GM21717 (cell line): ENCODE measurements around the gene SLC25A48.

Experiments
- ATAC-seq: cut with Tn5 transposase; IDR thresholded peaks from one replicate; pipeline ENCODE4 v1.9.1; 2021; ENCODE audit warnings: mild to moderate bottlenecking, moderate library complexity; ENCODE audit not compliant: unreplicated experiment

Gene SLC25A48

DNA sequence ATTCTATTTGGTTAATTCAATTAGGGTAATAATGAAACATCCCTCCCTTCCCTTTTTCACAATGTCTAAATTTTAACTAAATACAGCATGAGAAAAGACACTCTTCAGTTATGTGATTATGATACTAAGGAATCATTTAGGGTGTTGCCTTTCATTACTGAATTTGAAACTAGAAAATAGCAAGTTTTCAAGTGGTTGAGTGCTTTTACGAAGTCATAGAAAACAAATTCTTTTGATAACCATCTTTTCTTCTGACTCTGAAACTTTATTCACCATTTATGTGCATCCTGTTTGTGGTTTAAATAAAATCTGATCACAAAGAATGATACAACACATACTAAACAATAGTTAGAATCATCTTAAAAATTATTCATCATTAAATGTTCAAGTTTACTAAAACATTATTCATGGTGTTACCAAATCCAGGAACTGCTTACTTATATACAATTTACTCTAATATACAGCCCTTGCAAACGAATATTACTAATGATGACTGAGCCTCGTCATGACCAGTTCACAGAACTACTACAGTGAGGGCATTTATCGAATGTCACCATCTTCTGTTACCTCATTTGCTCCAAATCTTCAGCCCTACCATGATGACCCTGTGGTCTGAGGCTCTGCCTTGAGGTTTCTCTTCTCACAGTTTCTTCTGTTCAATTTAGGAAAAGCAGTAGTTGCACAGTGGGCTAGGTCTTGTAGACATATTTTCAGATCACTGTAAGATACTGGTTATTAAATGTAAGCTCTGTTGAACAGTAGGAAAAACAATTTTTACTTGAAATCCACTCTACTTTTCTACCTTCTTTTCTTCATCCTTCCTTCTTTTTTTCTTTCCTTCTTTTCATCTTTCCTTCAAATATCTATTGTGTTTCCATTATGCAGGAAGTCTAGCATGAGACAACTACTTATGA lies 79.5 kb downstream of the SLC25A48 start:
- ATAC-seq, result no peak

DNA sequence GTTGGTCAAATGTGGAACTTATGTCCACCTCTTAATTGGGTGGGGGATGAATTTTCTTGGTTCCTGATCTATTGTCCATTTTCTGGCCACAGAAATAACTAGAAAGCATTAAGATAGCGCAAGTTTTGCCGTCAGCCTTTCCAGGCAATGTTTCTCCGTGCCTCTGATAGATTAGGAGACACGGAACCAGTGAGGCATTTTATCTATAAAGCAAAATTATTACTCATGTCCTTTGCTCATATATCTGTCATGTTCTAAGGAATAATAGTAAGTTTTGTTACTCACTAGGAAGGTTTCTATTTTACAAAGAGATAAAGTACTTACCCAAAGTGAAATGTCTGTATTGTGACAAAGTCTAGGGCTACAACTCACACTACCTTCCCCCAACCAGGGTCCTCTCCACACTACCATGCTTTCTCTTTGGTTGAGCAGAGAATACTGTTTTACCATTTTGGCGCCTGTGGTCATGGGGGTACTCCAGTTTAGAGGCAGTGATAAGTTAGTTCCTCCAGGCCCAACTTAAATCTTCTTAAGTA lies 81.1 kb downstream of the SLC25A48 start:
- ATAC-seq, result no peak

DNA sequence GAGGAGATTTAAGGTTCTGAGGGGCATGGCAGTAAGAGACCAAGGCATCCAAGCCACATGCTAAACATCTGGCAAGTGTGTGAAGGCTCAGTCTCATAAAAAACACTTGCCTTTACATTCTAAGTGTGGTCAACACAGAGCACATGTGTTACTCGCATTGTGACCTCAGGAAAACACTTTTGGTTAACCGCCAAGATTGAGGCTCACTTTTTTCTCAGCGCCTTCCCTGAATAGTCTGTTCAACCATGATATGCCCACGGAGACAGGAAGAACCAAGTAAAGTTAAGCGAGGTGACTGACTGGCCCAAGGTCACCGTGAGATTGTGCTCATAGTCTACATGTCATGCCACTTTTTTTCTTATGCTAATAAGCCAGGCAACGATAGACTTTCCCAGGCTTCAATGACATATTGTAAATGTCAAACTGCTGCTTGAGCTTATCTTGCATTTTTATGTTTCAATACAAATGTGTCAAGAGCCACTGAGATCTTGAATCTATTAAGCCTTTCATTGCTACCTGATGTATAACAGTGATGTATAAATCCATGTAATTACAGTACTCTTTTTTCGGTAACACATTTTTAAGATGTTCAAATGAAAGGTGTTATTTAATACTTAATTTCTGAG lies 82.3 kb downstream of the SLC25A48 start:
- ATAC-seq, result no peak

DNA sequence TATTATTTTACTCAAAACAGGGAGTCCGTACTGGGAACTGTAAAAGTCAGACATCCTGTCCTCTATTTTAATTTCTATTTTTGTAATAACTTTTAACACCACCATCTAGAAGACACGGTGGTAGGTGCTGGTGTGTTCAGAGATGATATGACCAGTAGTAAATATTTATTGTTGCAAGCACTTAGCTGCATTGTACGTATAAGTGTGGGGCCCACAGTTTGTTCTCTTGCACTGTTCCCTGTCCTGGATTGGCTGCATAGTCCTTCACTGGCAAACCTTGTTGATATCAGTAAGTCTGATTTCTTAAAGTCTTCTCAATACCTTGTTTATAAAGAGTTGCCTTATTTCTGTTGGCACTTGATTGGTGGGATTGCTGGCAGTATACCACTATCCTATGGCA lies 85.7 kb downstream of the SLC25A48 start:
- no peak for ATAC-seq

DNA sequence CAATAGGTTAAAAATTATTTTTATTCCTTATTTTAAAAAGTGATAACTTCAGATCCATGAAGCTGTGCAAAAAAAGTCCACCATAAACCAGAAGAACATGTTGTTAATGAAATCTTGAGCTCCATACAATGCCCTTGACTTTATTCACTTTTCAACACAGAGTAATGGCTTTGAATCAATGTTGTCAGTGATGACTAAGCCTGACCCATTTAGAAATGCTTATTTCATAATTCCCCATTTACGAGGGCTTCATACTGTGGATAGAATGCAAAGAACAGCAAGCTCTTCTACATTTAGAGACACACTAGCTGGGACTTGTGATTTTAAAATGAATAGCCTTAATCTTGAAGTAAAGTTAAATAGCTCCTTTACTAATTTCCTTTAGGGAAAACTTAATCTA lies 86.9 kb downstream of the SLC25A48 start:
- ATAC-seq, result no peak

DNA sequence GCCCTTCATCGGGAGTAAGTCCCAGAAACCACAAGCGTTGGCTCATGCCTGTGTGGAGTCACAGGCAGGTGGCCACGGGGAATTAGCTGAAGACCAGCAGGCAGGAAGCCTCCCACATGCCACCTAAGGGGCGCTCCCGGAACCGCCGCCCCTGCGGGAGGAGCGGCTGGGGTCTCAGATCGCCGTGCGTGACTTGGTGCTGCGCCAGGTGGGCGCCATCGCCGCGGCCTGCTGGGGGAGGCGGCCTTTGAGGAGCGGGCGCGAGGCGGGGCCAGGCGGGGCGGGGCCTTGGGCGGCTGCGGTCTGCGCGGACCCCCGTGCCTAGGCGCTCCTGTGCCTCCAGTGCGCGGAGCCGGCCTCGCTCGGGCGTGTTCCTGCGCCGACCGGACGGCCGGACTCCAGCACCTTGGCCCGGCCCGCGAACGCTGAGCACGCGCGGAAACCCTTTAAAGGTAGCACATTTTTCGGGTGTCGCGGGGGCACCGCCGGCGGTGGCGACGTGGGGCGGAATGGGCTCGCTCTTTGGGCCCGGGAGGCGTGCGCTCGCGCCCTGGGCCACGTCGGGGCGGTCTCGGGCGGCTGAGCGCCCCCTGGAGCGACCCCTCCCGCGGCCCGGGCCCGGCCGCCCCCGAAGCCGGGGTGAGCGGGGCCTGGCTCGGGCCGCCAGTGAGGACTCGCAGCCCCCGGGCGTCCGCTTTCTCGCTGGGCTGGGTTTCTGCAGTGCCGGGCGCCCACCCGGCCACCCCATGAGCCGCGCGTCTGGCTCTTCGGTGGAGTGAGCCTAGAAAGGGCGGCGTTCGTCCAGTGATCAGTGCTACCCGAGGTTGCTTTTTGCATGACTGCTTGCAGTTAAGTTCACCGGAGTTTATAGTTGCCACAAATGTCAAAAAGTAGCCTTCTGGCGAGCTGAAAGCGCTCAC lies 95.8 kb downstream of the SLC25A48 start:
- no peak for ATAC-seq

DNA sequence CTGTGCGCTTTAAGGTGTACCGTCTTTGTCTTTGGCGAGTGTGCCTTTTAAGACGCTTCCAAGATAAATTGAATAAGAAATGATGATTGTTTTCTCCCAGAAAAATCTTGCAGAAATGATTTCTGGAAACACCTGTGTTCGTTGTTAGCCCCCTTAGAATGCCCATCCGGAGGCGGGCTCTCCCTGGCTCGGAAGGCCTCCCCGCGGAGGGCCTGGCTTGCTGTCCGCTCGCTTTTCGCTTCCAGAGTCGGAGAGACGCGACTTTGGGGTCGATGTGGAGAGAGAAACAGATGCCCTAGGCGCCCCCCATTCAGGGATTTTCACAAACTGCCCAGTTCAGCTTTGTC lies 96.5 kb downstream of the SLC25A48 start:
- no peak for ATAC-seq

DNA sequence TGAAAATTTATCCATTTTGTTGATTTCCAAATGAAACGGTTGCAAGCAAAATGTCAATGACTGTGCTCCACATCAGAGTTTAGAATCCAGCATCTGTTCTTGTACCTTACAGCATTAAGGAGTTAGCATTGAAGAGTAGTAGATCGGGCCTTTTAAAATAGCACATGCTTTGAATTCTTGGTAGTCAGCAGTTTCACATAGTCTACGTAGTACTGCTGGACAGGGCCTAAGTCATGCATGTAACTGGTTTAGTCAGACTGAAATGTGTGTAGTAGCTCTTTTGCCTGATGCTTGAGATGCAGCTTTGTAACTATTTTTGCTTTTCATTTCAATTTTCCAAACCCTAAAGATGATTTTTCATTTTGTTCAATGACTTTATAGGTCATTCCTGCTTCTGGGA lies 100.5 kb downstream of the SLC25A48 start:
- ATAC-seq, result no peak

DNA sequence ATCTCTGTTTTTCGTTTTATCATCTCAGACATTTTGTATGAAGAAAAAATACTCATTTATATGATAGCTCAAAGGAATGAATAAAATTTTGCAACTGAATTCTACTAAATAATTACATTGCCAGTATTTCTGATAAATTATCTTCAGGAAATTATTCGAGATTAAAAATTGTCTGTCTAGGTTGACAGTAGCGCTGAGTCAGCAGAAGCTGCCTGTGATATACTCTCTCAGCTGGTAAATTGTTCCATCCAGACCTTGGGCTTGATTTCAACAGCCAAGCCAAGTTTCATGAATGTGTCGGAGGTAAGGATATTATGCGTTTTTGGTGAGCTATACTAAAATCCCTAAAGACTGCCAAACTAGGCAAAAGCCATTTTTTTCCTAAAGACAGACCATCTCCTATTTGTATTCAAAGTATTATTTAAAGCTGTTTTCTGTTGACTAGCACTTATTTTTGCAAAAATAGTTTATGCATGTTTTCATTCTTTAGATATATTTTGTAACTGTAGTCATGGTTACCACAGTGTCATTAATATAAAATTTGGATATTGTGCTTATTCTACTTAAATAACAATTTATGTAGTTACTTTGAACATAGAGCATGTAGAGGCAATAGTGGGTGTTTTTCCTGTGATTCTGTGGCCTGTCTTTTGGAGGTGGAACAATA lies 102.9 kb downstream of the SLC25A48 start:
- no peak for ATAC-seq
